Stimulated activated CD4-positive, alpha-beta T cell treated with anti-CD3 and anti-CD28 coated beads, Interleukin-2, amount 100 ng/mL, for 48 hours (primary cell): ENCODE measurements around the gene CNNM3.

Experiments used
- DNase-seq, 2 donors: peaks; one replicate each; pipeline ENCODE4 v3.0.0-alpha.2; 2020

Gene CNNM3

DNA sequence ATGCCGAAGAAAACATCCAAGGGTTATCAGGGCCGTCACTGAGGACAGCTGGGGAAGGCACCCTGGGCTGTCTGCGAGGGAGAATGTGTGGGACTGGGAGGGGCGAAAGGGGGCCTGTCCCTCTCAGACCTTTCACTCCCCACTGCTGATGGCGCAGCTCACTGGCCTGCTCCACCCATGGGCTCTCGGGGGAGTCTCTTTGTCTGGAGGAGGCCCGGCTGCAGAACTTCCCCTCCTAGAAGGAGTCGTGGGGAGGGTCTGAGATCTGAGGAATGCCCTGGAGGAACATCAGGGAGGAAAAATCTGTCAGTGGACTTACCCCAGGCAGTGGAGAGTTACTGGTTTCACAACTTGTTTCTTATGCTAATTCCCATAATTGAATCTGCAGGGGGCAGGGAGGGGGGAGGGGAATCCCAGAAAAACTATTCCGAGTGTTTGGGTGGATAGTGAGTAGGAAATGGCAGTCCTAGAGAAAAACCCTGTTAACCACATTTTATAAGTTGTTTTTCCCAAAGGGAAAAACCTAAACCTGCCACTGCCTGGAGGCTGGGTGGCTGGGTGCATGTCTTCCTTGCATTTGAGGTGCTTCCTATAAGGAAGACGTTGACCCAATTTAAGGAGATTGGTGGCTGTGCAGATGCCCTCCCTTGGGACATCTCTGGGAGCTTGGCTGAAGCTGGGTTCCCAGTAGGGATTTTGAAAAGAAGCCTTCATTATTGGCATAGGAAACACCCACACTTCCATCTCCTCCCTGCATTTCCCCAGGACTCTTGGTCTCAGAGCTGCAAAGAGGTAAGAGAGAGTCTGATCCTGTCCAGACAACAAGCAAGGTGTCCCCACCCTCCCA is 65.5 kb downstream of the CNNM3 start:
- no peak for DNase-seq

DNA sequence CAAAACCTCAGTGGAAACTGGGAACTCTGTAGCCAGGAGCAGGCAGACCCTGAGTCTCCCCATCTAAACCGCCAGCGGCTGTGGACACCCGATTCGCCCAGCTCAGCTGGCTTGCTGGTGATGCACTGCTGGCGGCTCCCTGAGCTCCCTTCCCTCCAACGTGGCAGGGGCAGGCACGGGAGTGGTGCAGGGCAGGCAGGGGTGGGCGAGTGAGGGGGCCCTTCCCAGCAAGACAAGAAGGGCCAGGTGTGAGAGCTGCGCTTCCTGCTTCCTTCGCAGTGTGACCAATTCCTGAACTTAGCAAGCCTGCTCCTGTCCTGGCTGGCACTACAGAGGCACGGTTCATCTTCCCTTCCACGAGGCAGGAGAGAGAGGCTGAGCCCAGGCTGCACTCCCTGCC is 66.2 kb downstream of the CNNM3 start:
- DNase-seq = no peak

DNA sequence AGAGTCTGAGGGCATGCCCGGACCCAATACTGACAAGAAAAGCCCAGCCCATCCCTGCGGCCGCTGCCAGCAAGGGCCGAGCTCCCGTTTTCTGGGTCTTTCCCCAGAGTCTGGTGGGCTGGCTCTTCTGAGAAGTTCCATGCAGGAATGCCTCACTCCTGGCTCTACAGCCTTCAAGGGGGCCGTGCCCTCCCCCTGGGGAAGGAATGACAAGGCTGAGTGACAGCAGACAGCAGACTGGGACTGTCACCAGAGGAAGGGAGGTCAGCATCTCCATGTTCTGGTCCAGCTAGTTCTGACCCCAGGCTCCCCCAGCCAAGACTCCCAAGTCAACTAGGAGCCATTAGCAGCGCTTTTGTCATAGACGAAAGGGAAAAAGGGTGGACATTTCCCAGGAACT is 66.8 kb downstream of the CNNM3 start:
- no peak for DNase-seq

DNA sequence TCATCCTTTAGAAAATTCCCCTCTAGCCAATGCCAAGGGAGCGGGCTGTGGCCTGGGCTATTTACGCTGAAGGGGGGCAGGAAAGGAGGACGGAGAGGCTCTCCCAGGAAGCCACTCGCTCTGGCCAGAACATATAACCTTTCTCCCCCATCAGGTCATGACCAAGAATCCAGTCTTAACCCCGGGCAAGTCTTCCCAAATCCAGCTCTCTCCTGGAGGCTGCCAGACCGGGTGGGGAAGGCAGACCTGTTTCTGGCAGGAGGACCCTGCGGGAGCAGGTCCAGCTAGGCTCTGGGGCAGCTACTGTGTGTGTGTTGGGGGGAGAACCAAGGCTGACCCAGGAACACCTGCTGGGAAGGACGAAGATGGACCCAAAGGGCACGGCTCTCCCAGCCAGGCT is 67.2 kb downstream of the CNNM3 start:
- no peak for DNase-seq
